ENCODE measurements around the gene EIF2S2.

- TF ChIP-seq POLR2A (IDR thresholded peaks at IDR 0.05) = no peak
- no peak for TF ChIP-seq CTCF (IDR thresholded peaks at IDR 0.05)
These were observed 27.7 kb downstream of the EIF2S2 start for GRCh38 chr20:34084227-34084923.

Measured in vagina (tissue), 2 donors.